Colon (tissue), 2 donors: Measurements from ENCODE around the gene DSCAM.

ENCODE experiments used
- FAIRE-seq: peaks from 2 replicates; lab custom pipeline; 2012; peaks lifted over from hg19 to GRCh38; lab: Jason Lieb, UNC
- donor health status: control.
- donor health status: control.

Gene DSCAM

GRCh38 chr21:40605094-40605493 is 241.9 kb downstream of the DSCAM start:
- no peak for FAIRE-seq

- FAIRE-seq = no peak
These were observed 243.2 kb downstream of the DSCAM start for GRCh38 chr21:40603774-40604173.

GRCh38 chr21:40602080-40602479 is 244.9 kb downstream of the DSCAM start:
- no peak for FAIRE-seq

- FAIRE-seq = no peak
These were observed 251.2 kb downstream of the DSCAM start for GRCh38 chr21:40595806-40596205.

DNA sequence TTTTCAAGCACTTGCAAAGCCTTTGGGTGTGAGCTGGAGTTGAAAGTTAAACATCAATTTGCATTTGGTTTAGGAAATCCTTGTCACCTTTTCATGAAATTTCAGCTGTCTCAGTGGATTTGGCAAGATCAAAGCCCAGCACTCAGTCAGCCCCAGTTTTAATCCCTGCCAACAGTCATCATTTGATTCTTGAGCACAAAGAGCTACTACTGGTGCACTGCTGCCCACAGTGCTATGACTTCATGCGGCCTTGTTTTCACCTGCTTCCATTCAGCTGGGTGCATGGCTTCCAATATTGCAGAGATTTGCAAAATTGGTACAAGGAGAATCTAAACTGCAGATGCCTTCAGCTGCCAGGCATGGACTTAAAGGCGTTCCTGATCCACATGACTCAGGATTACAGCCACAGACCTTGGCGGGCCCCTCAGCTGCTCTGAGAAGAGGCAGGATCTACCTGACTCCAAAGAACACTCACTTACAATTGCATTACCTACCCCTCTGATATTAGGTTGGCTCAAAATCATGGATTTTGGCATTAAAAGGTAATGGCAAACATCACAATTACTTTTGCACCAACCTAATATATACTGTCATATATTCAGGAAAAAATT is 259.1 kb downstream of the DSCAM start:
- FAIRE-seq = no peak

GRCh38 chr21:40586575-40586974 is 260.4 kb downstream of the DSCAM start:
- no peak for FAIRE-seq

DNA sequence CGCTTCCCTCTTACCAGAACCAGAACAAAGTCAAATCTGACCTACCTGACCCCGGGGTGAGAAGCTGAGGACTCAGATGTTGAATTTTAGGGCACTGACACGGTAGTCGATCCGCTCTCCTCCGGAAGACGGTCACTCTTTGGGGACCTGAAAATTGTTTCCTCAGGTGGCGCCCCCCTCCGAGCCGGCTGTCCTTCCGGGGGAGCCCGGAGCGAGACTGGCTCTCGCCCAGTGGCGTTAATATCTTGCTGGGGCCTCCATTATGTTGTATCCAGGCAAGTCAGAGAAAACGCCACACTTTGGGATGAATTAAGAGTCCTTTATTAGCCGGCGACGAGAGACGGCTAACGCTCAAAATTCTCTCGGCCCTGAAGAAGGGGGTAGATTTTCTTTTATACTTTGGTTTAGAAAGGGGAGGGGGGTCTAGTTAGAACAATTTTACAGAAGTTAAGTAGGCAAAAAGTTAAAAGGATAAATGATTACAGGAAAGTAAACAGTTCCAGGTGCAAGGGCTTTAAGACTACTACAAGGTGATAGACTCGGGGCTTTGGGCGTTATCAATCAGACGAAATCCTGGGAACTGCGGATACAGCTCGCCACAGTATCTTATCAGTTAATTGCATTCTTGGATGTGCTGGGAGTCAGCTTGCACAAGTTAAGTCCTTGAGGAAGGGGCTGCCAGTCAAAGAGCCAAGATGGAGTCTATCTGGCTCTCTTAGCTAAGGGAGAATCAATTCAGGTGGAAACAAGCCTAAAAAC is 269.5 kb downstream of the DSCAM start:
- no peak for FAIRE-seq

GRCh38 chr21:40575976-40576375 is 271.0 kb downstream of the DSCAM start:
- FAIRE-seq = no peak

- FAIRE-seq = no peak
These were observed 277.6 kb downstream of the DSCAM start for GRCh38 chr21:40569357-40569756.

DNA sequence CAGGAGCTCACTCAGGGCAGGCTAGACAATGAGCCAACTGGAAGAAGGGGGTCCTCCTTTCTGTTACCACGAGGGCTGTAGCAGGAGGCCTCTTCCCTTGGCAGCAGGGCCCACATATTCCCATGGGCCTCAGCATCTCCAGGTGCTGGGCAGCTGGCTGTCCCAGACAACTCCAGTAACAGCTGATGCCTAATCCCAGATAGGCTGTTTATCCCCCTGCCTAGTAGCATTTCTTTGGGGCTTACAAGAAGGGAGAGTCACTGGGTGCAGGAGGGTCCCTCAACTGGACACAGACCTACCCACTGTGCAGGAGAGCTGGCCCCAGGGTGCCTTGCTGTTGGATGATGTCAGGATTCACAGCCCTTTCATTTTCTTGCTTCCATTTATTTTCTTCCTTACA is 278.2 kb downstream of the DSCAM start:
- FAIRE-seq = no peak

DNA sequence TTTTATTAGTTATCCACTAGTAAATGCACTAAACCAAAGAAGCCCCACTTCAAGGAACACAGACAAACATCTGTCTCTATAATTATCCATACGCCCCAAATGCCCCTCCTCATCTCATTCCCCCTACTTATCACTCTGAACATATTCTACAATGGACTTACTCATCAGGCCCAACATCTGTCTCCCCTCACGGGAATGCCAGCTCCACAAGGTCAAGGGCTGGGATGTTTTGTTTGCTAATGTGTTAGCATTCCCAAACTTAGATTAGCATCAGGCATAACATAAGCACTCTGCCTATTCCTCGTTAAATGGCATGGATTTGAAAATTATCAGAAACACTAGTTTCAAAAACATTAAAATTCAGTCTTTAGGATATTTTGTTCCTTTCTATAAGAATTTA is 279.5 kb downstream of the DSCAM start:
- FAIRE-seq = no peak

- FAIRE-seq = no peak
These were observed 280.5 kb downstream of the DSCAM start for GRCh38 chr21:40566486-40566885.

- FAIRE-seq = no peak
These were observed 282.6 kb downstream of the DSCAM start for GRCh38 chr21:40564318-40564717.

- no peak for FAIRE-seq
These were observed 283.1 kb downstream of the DSCAM start for GRCh38 chr21:40563900-40564299.

DNA sequence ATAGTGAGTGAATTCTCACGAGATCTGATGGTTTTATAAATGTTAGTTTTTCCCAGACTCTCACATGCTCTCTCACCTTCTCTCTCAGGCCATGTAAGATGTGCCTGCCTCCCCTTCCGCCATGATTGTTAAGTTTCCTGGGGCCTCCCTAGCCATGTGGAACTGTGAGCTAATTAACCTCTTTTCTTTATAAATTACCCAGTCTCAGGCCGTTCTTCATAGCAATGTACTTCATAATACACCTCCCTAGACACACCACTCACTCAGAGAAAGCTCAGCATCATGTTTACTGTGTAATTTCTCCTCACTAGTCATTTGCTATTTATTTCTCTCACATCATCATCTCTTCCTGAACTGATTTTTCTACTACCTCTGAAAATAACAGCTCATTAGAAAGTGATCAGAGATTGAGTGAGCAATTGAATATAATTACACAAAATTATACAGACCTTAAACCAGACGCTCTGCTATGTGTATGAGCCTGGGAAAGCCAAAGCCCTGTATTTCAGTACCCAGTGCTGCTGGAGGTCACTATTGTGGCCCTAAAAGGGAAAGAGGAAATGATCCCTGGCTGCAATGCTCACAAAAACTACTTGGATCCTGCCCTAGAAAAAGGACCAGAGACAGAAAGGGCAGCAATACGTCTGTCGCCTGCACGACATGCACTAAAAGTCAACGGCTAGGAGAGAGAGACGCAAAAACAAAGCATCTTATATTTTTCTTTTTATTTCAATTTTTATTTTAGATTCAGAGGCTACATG is 284.5 kb downstream of the DSCAM start:
- FAIRE-seq = no peak

DNA sequence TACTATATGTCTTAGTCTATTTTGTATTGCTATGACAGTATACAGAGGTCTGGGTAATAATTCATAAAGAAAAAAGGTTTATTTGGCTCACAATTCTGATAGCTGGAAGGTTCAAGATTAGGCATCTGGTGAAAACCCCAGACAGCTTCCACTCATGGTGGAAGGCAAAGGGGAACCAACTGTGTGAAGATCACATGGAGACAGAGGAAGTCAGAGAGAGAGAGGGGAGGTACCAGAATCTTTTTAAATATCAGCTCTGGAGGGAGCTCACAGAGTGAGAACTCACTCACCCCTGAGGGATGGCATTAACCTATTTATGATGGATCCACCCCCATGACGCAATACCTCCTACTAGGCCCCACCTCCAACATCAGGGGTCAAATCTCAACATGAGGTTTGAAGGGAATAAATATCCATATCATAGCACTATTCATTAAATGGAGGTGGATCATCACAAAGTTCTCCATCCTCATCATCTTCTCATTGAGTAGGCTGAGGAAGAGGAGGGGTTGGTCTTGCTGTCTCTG is 290.5 kb downstream of the DSCAM start:
- FAIRE-seq = no peak

GRCh38 chr21:40555021-40555528 is 291.9 kb downstream of the DSCAM start:
- FAIRE-seq = no peak

- FAIRE-seq = no peak
These were observed 293.2 kb downstream of the DSCAM start for GRCh38 chr21:40553781-40554180.

- no peak for FAIRE-seq
These were observed 298.9 kb downstream of the DSCAM start for GRCh38 chr21:40547906-40548513.

DNA sequence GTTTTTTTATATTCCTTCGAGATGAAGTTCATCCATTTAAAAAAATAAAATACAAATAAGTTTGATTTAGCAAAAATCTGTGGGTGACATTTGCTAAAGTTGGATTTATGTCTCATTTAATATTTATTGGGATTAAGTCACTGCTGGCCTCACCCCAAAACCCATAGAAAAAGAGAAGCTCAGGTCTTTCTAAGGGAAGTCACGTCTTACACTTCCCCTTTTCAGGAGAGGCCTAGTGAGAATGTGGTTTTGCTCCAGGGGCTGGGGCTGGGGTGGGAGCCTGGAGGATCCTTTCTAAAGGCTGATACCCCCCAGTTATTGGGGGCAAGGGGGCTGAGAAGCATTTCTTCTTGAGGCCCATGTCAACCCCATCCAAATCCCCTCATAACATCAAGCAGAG is 300.3 kb downstream of the DSCAM start:
- FAIRE-seq = no peak

DNA sequence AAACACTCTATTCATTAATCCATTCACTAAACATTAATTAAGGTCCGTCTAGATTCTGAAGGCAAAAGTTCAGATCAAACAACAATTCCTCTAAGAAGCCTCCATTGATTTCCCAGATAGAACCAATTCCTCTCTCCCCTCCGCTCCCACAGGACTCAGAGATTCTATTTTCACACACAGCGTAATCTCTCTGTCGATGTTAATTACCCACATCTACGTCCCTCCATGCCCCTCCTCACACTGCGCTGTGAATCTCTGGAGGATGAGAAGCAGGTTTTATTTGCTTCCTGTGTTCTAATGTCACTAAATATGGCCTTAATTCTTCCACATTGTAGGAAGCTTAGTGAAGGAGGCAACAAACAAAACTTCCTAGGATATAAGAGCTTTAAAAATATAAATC is 306.7 kb downstream of the DSCAM start:
- FAIRE-seq = no peak

- no peak for FAIRE-seq
These were observed 312.1 kb downstream of the DSCAM start for GRCh38 chr21:40534886-40535285.
